Thyroid gland (tissue), 4 donors: ENCODE data around the gene SH3RF3.

Experiments
- POLR2A ChIP-seq, 2 donors: fragments of 450-650 bp; IDR thresholded peaks; one replicate each; pipeline ENCODE4 v1.6.1; 2017; ENCODE audit warnings: antibody characterized with exemption in 2 of 2, mild to moderate bottlenecking in 2 of 2, moderate library complexity in 1 of 2
- TF ChIP-seq, protein P1 (sequence below), 6 experiments: fragments of 200-600 bp in 3 of 6; fragments of 450-650 bp in 3 of 6; sonication (generic) in 3 of 6; IDR thresholded peaks; one replicate each; pipeline ENCODE4 v1.5.1; 2016 to 2019; ENCODE audit warnings: antibody characterized with exemption in 6 of 6, mild to moderate bottlenecking in 2 of 6, inconsistent platforms in 1 of 6, moderate library complexity in 1 of 6

DNA sequence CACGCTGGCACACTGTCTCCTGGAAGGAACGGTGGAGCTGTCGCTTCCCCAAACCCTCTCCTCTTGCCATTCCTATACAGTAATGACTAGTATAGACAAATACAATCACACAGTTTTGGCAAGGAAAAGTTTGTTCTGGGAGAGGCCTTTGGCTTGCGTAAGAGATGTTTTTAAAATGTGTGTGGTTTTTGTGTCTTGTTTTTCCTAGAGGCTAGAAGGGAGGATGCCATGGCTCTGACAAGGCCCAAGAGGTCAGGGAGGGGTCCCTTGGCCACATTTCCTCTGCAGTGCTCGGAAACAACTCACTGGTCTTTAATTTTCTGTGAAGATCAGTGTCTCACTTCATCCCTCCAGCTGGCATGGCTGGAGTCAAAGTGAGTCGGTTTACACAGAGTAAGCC lies 195.9 kb downstream of the SH3RF3 start:
- TF ChIP-seq, protein P1, sequence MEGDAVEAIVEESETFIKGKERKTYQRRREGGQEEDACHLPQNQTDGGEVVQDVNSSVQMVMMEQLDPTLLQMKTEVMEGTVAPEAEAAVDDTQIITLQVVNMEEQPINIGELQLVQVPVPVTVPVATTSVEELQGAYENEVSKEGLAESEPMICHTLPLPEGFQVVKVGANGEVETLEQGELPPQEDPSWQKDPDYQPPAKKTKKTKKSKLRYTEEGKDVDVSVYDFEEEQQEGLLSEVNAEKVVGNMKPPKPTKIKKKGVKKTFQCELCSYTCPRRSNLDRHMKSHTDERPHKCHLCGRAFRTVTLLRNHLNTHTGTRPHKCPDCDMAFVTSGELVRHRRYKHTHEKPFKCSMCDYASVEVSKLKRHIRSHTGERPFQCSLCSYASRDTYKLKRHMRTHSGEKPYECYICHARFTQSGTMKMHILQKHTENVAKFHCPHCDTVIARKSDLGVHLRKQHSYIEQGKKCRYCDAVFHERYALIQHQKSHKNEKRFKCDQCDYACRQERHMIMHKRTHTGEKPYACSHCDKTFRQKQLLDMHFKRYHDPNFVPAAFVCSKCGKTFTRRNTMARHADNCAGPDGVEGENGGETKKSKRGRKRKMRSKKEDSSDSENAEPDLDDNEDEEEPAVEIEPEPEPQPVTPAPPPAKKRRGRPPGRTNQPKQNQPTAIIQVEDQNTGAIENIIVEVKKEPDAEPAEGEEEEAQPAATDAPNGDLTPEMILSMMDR (IDR thresholded peaks at IDR 0.05) = no peak
- TF ChIP-seq POLR2A (IDR thresholded peaks at IDR 0.05) = no peak
